ENCODE results near the gene ETFBKMT. TPM values are rescaled to one million over a fixed set of nuclear protein-coding genes. Genes with fewer than 3 reads are reported as not detected.
A peak's percentile ranks its signal among the peaks of the same experiment; 100 is the strongest.

ETFBKMT gene
- total RNA-seq, 1 donor from 2014 or later, result 2.2 TPM

- H2AFZ ChIP-seq (ENCODE audit: low read depth, low read length), result no peak overlapping the region
- peaks cover 1% of the 10 kb centered on the region for H3K4me1 Mint-ChIP-seq (ENCODE audit: low read depth, unreplicated experiment)
These were observed 4.3 kb upstream of the ETFBKMT start for GRCh38 chr12:31655208-31655607.

GRCh38 chr12:31655792-31656191 is 3.7 kb upstream of the ETFBKMT start:
- Histone ChIP-seq H4K20me1 (ENCODE audit: insufficient read depth, low read length) (no peaks in the 10 kb centered on the region), H3K9ac (ENCODE audit: low read length) (no peak overlapping the region), H3K36me3 (ENCODE audit: insufficient read depth, low read length) (no peaks in the 10 kb centered on the region), H3K9me3 (ENCODE audit: insufficient read depth, low read depth, low read length) (no peaks in the 10 kb centered on the region), H3K4me1 (ENCODE audit: insufficient read depth, low read length) (peaks cover 4% of the 10 kb centered on the region), H2AFZ (ENCODE audit: low read depth, low read length) (peak overlapping the region; percentile 5), H3K4me3 (ENCODE audit: insufficient read depth, low read depth, low read length) (no peak overlapping the region), H3K27ac (ENCODE audit: low read depth, low read length) (no peak overlapping the region), H3K27me3 (ENCODE audit: insufficient read depth, low read length) (no peaks in the 10 kb centered on the region), H3K79me2 (ENCODE audit: insufficient read depth, low read length) (no peaks in the 10 kb centered on the region), H3K4me2 (ENCODE audit: low read length) (no peak overlapping the region)
- no peak overlapping the region for H3K27ac Mint-ChIP-seq (ENCODE audit: unreplicated experiment)
- H3K36me3 Mint-ChIP-seq (ENCODE audit: low read depth, unreplicated experiment), result no peaks in the 10 kb centered on the region
- FAIRE-seq, result no peak
- no peak overlapping the region for H3K4me3 Mint-ChIP-seq (ENCODE audit: unreplicated experiment)
- DNase-seq (ENCODE audit: low read depth), result no peak
- no peak for TF ChIP-seq EZH2 (IDR thresholded peaks at IDR 0.05; ENCODE audit: insufficient read depth, low read length)
- no peak for TF ChIP-seq CTCF (IDR thresholded peaks at IDR 0.05; ENCODE audit: insufficient read depth, low read depth, low read length)
- H3K4me1 Mint-ChIP-seq (ENCODE audit: low read depth, unreplicated experiment), result peaks cover 1% of the 10 kb centered on the region
- H3K27me3 Mint-ChIP-seq (ENCODE audit: low read depth, unreplicated experiment), result no peaks in the 10 kb centered on the region
- no peaks in the 10 kb centered on the region for H3K9me3 Mint-ChIP-seq (ENCODE audit: unreplicated experiment)

More at GRCh38 chr12:31655208-31655607, 4.3 kb upstream of the ETFBKMT start:
- FAIRE-seq (no peak), DNase-seq (ENCODE audit: low read depth) (no peak)
- H3K9me3 ChIP-seq (ENCODE audit: insufficient read depth, low read depth, low read length), result no peaks in the 10 kb centered on the region
- no peak overlapping the region for H3K4me3 Mint-ChIP-seq (ENCODE audit: unreplicated experiment)
- H3K4me3 ChIP-seq (ENCODE audit: insufficient read depth, low read depth, low read length), result no peak overlapping the region
- no peaks in the 10 kb centered on the region for H3K36me3 Mint-ChIP-seq (ENCODE audit: low read depth, unreplicated experiment)
- no peaks in the 10 kb centered on the region for H3K27me3 ChIP-seq (ENCODE audit: insufficient read depth, low read length)
- TF ChIP-seq EZH2 (IDR thresholded peaks at IDR 0.05; ENCODE audit: insufficient read depth, low read length) (no peak), CTCF (IDR thresholded peaks at IDR 0.05; ENCODE audit: insufficient read depth, low read depth, low read length) (no peak)
- no peaks in the 10 kb centered on the region for H4K20me1 ChIP-seq (ENCODE audit: insufficient read depth, low read length)
- H3K27me3 Mint-ChIP-seq (ENCODE audit: low read depth, unreplicated experiment), result no peaks in the 10 kb centered on the region
- no peaks in the 10 kb centered on the region for H3K36me3 ChIP-seq (ENCODE audit: insufficient read depth, low read length)
- no peak overlapping the region for H3K4me2 ChIP-seq (ENCODE audit: low read length)
- H3K27ac ChIP-seq (ENCODE audit: low read depth, low read length), result no peak overlapping the region
- H3K79me2 ChIP-seq (ENCODE audit: insufficient read depth, low read length), result no peaks in the 10 kb centered on the region
- peaks cover 4% of the 10 kb centered on the region for H3K4me1 ChIP-seq (ENCODE audit: insufficient read depth, low read length)
- H3K27ac Mint-ChIP-seq (ENCODE audit: unreplicated experiment), result no peak overlapping the region
- H3K9me3 Mint-ChIP-seq (ENCODE audit: unreplicated experiment), result no peaks in the 10 kb centered on the region
- H3K9ac ChIP-seq (ENCODE audit: low read length), result no peak overlapping the region

- TF ChIP-seq CTCF (IDR thresholded peaks at IDR 0.05; ENCODE audit: insufficient read depth, low read depth, low read length) (no peak), EZH2 (IDR thresholded peaks at IDR 0.05; ENCODE audit: insufficient read depth, low read length) (no peak)
- Histone ChIP-seq H3K9me3 (ENCODE audit: insufficient read depth, low read depth, low read length) (no peaks in the 10 kb centered on the region), H3K4me3 (ENCODE audit: insufficient read depth, low read depth, low read length) (peak overlapping the region; percentile 98), H3K36me3 (ENCODE audit: insufficient read depth, low read length) (no peaks in the 10 kb centered on the region), H3K4me1 (ENCODE audit: insufficient read depth, low read length) (peaks cover 4% of the 10 kb centered on the region), H4K20me1 (ENCODE audit: insufficient read depth, low read length) (no peaks in the 10 kb centered on the region), H2AFZ (ENCODE audit: low read depth, low read length) (peak overlapping the region; percentile 95), H3K27me3 (ENCODE audit: insufficient read depth, low read length) (no peaks in the 10 kb centered on the region), H3K9ac (ENCODE audit: low read length) (peak overlapping the region; percentile 94), H3K4me2 (ENCODE audit: low read length) (peak overlapping the region; percentile 98), H3K79me2 (ENCODE audit: insufficient read depth, low read length) (no peaks in the 10 kb centered on the region), H3K27ac (ENCODE audit: low read depth, low read length) (no peak overlapping the region)
- H3K4me3 Mint-ChIP-seq (ENCODE audit: unreplicated experiment), result peak overlapping the region; percentile 94
- no peak for FAIRE-seq
- no peaks in the 10 kb centered on the region for H3K9me3 Mint-ChIP-seq (ENCODE audit: unreplicated experiment)
- no peak for DNase-seq (ENCODE audit: low read depth)
- peak overlapping the region; percentile 48 for H3K27ac Mint-ChIP-seq (ENCODE audit: unreplicated experiment)
- no peaks in the 10 kb centered on the region for H3K36me3 Mint-ChIP-seq (ENCODE audit: low read depth, unreplicated experiment)
- no peaks in the 10 kb centered on the region for H3K4me1 Mint-ChIP-seq (ENCODE audit: low read depth, unreplicated experiment)
- H3K27me3 Mint-ChIP-seq (ENCODE audit: low read depth, unreplicated experiment), result no peaks in the 10 kb centered on the region
These were observed 909 bp upstream of the ETFBKMT start for GRCh38 chr12:31658471-31659086.

Data from astrocyte (in vitro differentiated cells and primary cell).